ENCODE data around the gene XPC.

Gene XPC

DNA sequence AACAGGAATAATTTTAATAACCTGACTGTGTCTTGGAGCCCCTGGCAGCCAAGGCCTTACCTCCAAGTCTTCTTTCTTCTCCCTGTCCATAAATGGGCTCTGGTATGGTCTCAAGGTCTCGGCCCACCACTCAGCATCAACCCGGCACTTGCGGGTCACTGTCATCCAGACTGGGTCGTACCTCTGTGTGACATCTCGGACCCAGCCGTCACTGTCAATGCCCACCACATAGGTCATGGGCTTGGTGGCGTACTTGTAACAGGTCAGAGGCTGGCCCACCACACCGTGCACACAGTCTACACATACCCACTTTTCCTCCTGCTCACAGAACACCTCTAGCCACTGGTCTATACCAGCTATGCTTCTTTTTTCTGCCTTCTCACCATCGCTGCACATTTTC lies 20.4 kb downstream of the XPC start:
- Histone ChIP-seq H3K9ac (ENCODE audit: low read length) (no peak overlapping the region), H3F3A (ENCODE audit: insufficient read depth, low read length) (no peaks in the 10 kb centered on the region), H3K9me3 (ENCODE audit: low read length) (peaks cover 12% of the 10 kb centered on the region), H3K27me3 (ENCODE audit: insufficient read depth, low read length) (no peaks in the 10 kb centered on the region), H3K4me2 (ENCODE audit: low read length) (no peak overlapping the region), H3K36me3 (ENCODE audit: insufficient read depth, low read length) (peaks cover 87% of the 10 kb centered on the region), H3K79me2 (ENCODE audit: insufficient read depth, low read length) (no peaks in the 10 kb centered on the region), H3K4me3 (ENCODE audit: low read depth, low read length, poor library complexity, severe bottlenecking) (no peak overlapping the region), H3K27ac (ENCODE audit: low read depth, low read length, poor library complexity, severe bottlenecking) (no peak overlapping the region), H3K4me1 (ENCODE audit: insufficient read depth, low read length, severe bottlenecking) (no peaks in the 10 kb centered on the region), H4K20me1 (ENCODE audit: insufficient read depth, low read length) (no peaks in the 10 kb centered on the region), H2AFZ (ENCODE audit: low read length) (no peak overlapping the region), H3K9me2 (ENCODE audit: low read depth, low read length) (no peaks in the 10 kb centered on the region)
- no peak for TF ChIP-seq EZH2 (IDR thresholded peaks at IDR 0.05; ENCODE audit: borderline replicate concordance, low read length)
- TF ChIP-seq, protein P1, sequence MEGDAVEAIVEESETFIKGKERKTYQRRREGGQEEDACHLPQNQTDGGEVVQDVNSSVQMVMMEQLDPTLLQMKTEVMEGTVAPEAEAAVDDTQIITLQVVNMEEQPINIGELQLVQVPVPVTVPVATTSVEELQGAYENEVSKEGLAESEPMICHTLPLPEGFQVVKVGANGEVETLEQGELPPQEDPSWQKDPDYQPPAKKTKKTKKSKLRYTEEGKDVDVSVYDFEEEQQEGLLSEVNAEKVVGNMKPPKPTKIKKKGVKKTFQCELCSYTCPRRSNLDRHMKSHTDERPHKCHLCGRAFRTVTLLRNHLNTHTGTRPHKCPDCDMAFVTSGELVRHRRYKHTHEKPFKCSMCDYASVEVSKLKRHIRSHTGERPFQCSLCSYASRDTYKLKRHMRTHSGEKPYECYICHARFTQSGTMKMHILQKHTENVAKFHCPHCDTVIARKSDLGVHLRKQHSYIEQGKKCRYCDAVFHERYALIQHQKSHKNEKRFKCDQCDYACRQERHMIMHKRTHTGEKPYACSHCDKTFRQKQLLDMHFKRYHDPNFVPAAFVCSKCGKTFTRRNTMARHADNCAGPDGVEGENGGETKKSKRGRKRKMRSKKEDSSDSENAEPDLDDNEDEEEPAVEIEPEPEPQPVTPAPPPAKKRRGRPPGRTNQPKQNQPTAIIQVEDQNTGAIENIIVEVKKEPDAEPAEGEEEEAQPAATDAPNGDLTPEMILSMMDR (IDR thresholded peaks at IDR 0.05; ENCODE audit: low read length) = no peak

DNA sequence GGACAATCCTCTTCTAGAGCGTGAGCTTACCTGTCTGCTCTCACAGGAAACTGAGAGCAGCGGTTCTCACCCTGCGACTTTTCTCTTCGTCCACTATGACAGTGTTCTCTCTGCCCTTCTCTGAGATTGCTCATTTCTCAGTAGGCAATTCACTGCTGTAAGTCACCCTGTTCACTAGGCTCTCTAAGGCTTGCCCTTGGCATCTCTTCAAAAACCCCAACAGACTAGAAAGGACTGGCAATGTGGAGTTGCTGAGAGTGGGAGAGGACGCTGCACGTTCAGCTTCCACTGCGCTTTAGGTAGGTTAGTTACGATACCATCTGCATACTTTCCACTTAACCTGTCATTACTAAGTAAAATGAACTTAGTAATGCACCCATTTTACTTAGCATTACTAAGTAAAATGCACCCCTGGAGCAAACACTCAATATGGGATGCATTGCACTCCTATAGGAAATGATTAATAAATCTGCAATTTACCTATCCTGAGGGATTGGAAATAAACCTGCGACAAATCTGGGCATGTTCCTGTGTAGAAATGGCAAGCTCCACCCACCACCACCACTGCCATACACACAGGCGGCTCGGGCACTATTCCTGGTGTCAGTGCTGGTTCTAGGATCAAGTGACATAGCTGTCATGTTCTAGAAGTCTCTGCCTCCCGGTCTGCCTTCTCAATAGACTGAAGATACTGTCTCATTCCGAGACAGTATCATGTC lies 21.4 kb downstream of the XPC start:
- H3K4me2 ChIP-seq (ENCODE audit: low read length) = no peak overlapping the region
- no peak overlapping the region for H3K27ac ChIP-seq (ENCODE audit: low read depth, low read length, poor library complexity, severe bottlenecking)
- H3K4me3 ChIP-seq (ENCODE audit: low read depth, low read length, poor library complexity, severe bottlenecking) = no peak overlapping the region
- H3K9me3 ChIP-seq (ENCODE audit: low read length) = peaks cover 8% of the 10 kb centered on the region
- H3K9me2 ChIP-seq (ENCODE audit: low read depth, low read length) = no peaks in the 10 kb centered on the region
- no peaks in the 10 kb centered on the region for H3F3A ChIP-seq (ENCODE audit: insufficient read depth, low read length)
- H3K36me3 ChIP-seq (ENCODE audit: insufficient read depth, low read length) = peaks cover 78% of the 10 kb centered on the region
- no peak for TF ChIP-seq EZH2 (IDR thresholded peaks at IDR 0.05; ENCODE audit: borderline replicate concordance, low read length)
- H4K20me1 ChIP-seq (ENCODE audit: insufficient read depth, low read length) = no peaks in the 10 kb centered on the region
- H3K9ac ChIP-seq (ENCODE audit: low read length) = no peak overlapping the region
- no peaks in the 10 kb centered on the region for H3K79me2 ChIP-seq (ENCODE audit: insufficient read depth, low read length)
- no peaks in the 10 kb centered on the region for H3K4me1 ChIP-seq (ENCODE audit: insufficient read depth, low read length, severe bottlenecking)
- H2AFZ ChIP-seq (ENCODE audit: low read length) = no peak overlapping the region
- no peaks in the 10 kb centered on the region for H3K27me3 ChIP-seq (ENCODE audit: insufficient read depth, low read length)

DNA sequence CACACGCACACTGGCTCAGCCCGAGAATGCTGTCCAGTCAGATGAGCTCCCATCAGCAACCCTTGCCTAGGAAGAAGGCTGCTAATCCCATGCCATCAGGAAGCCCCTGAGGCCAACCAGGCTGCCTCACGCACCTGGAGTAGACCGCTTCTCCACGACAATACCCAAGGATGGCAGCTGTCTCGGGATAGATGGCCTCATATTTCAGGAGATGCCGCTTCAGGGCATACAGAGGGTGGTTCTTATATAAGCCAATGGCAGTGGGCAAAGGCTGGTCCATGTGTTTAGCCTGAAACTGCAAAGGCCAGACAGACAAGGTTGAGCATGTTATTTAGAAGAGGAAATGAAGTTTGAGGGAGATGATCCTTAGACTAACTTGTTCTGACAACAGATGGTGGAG lies 22.2 kb downstream of the XPC start:
- Histone ChIP-seq H3K4me1 (ENCODE audit: insufficient read depth, low read length, severe bottlenecking) (no peaks in the 10 kb centered on the region), H3K4me3 (ENCODE audit: low read depth, low read length, poor library complexity, severe bottlenecking) (no peak overlapping the region), H3F3A (ENCODE audit: insufficient read depth, low read length) (no peaks in the 10 kb centered on the region), H4K20me1 (ENCODE audit: insufficient read depth, low read length) (no peaks in the 10 kb centered on the region), H3K9me3 (ENCODE audit: low read length) (peaks cover 1% of the 10 kb centered on the region; the same call in 1 of the 2 replicates), H3K27me3 (ENCODE audit: insufficient read depth, low read length) (no peaks in the 10 kb centered on the region), H3K9ac (ENCODE audit: low read length) (no peak overlapping the region), H3K27ac (ENCODE audit: low read depth, low read length, poor library complexity, severe bottlenecking) (no peak overlapping the region), H3K79me2 (ENCODE audit: insufficient read depth, low read length) (no peaks in the 10 kb centered on the region), H3K9me2 (ENCODE audit: low read depth, low read length) (no peaks in the 10 kb centered on the region), H3K4me2 (ENCODE audit: low read length) (no peak overlapping the region), H3K36me3 (ENCODE audit: insufficient read depth, low read length) (peaks cover 70% of the 10 kb centered on the region), H2AFZ (ENCODE audit: low read length) (no peak overlapping the region)
- no peak for TF ChIP-seq EZH2 (IDR thresholded peaks at IDR 0.05; ENCODE audit: borderline replicate concordance, low read length)
- TF ChIP-seq, protein P1 (IDR thresholded peaks at IDR 0.05; ENCODE audit: low read length) = no peak
